ENCODE measurements around the gene LIPG.

The LIPG gene

GRCh38 chr18:49645196-49645595, 83.3 kb downstream of the LIPG start:
- no peak for DNase-seq

GRCh38 chr18:49645841-49646351, 84.0 kb downstream of the LIPG start:
- no peak for DNase-seq

GRCh38 chr18:49646873-49647272, 85.0 kb downstream of the LIPG start:
- no peak for DNase-seq

DNA sequence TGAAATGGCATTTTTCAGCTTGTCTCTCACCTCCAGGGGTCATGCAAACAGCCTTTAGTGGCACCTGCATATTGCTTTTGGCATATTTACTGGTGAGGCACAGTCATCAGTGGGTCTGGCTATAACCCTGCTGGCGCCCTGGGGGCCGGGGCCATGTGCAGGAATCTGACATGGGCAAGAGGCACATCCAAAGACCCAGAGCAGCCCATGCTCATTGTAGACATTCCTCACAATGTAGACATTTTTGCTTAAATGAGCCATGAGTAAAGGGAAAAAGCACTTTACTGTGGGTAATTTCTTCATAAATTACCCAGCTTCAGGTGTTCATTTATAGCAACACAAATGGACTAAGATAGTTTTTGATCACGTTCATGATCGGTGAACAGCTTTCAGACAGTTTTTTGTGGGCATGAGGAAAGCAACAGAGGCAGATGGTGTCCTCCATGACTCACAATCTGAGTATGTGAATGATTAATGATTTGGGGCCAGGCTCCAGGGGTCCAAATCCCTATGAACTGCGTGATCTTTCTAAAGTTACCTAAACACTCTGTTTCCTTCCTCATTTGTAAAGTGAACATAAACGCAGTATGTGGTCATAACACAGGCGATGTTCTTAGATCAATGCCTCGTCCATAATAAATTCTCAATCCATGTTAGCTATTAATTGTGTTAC, 85.8 kb downstream of the LIPG start:
- DNase-seq = no peak

DNA sequence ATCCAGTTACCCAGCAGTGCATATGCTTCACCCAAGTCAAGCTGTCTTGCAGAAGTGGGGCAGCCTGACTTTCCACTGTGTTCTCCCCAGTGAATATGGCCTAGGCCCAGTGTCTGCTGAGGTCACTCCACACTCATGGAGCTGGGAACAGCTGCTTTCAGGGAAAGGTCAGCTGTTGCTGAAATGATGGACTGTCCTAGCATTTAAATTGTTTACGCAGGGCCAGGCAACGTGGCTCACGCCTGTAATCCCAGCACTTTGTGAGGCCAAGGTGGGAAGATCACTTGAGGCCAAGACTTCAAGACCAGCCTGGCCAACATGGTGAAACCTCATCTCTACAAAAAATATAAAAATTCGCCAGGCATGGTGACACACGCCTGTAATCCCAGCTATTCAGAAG, 86.5 kb downstream of the LIPG start:
- no peak for DNase-seq
